H9 (cell line): ENCODE results near the gene ADARB2. TPM values are rescaled to one million over a fixed set of nuclear protein-coding genes. Genes with fewer than 3 reads are reported as not detected.

Source experiments
- DNase-seq: peaks from one replicate; pipeline ENCODE4 v3.0.0-alpha.2; 2017
- H2AFZ ChIP-seq: one replicate; pipeline ENCODE4 v1.6.1; 2013; ENCODE audit warnings: mild to moderate bottlenecking, low read length, control low read depth, moderate library complexity
- H2AK5ac ChIP-seq: 2 replicates; pipeline ENCODE4 v1.6.1; 2013; ENCODE audit warnings: low read length, control low read depth, mixed read lengths; ENCODE audit not compliant: insufficient read length
- H2BK120ac ChIP-seq: one replicate; pipeline ENCODE4 v1.6.1; 2013; ENCODE audit warnings: low read depth, mild to moderate bottlenecking, low read length, control low read depth, inconsistent platforms; ENCODE audit not compliant: poor library complexity, severe bottlenecking
- H2BK12ac ChIP-seq: 2 replicates; pipeline ENCODE4 v1.6.1; 2013; ENCODE audit warnings: low read length, control low read depth, mixed read lengths, low read depth; ENCODE audit not compliant: insufficient read length
- H2BK15ac ChIP-seq: 2 replicates; pipeline ENCODE4 v1.6.1; 2013; ENCODE audit warnings: low read depth, low read length, control low read depth
- H2BK20ac ChIP-seq: one replicate; pipeline ENCODE4 v1.6.1; 2013; ENCODE audit warnings: low read depth, mild to moderate bottlenecking, low read length, control low read depth, inconsistent platforms; ENCODE audit not compliant: poor library complexity, severe bottlenecking
- H2BK5ac ChIP-seq: 2 replicates; pipeline ENCODE4 v1.6.1; 2013; ENCODE audit warnings: low read length, control low read depth, mixed read lengths; ENCODE audit not compliant: insufficient read length
- H3K14ac ChIP-seq: 2 replicates; pipeline ENCODE4 v1.6.1; 2013; ENCODE audit warnings: low read length, control low read depth; ENCODE audit not compliant: insufficient read depth
- H3K18ac ChIP-seq: 2 replicates; pipeline ENCODE4 v1.6.1; 2013; ENCODE audit warnings: low read depth, mild to moderate bottlenecking, mixed read lengths, low read length, control low read depth; ENCODE audit not compliant: insufficient read length
- H3K23ac ChIP-seq: 2 replicates; pipeline ENCODE4 v1.6.1; 2013; ENCODE audit warnings: low read length, control low read depth, mixed read lengths, low read depth; ENCODE audit not compliant: insufficient read length
- H3K23me2 ChIP-seq: 2 replicates; pipeline ENCODE4 v1.6.1; 2013; ENCODE audit warnings: low read depth, mild to moderate bottlenecking, mixed read lengths, low read length, control low read depth; ENCODE audit not compliant: insufficient read length, poor library complexity, severe bottlenecking
- H3K27ac ChIP-seq: 2 replicates; pipeline ENCODE4 v1.5.1; 2013; ENCODE audit warnings: low read length, control low read depth, mixed read lengths, low read depth; ENCODE audit not compliant: insufficient read length
- H3K27me3 ChIP-seq: 2 replicates; pipeline ENCODE4 v1.6.1; 2013; ENCODE audit warnings: low read length, control low read depth, inconsistent platforms; ENCODE audit not compliant: insufficient read depth
- H3K4ac ChIP-seq: 2 replicates; pipeline ENCODE4 v1.6.1; 2013; ENCODE audit warnings: low read depth, mild to moderate bottlenecking, control low read depth, inconsistent platforms, low read length, moderate library complexity
- H3K4me1 ChIP-seq: 2 replicates; pipeline ENCODE4 v1.6.1; 2013; ENCODE audit warnings: low read length, control low read depth, inconsistent platforms; ENCODE audit not compliant: insufficient read depth
- H3K4me2 ChIP-seq: 2 replicates; pipeline ENCODE4 v1.6.1; 2013; ENCODE audit warnings: low read length, control low read depth, mixed read lengths; ENCODE audit not compliant: insufficient read length, insufficient read depth
- H3K56ac ChIP-seq: 2 replicates; pipeline ENCODE4 v1.6.1; 2013; ENCODE audit warnings: low read depth, mild to moderate bottlenecking, mixed read lengths, low read length, control low read depth; ENCODE audit not compliant: insufficient read length
- H3K79me1 ChIP-seq: 2 replicates; pipeline ENCODE4 v1.6.1; 2013; ENCODE audit warnings: low read depth, mild to moderate bottlenecking, moderate library complexity, low read length, control low read depth, inconsistent platforms; ENCODE audit not compliant: insufficient read depth, poor library complexity, severe bottlenecking
- H3K79me2 ChIP-seq: 2 replicates; pipeline ENCODE4 v1.6.1; 2013; ENCODE audit warnings: low read length, control low read depth, inconsistent platforms; ENCODE audit not compliant: insufficient read depth
- H3K9ac ChIP-seq: 2 replicates; pipeline ENCODE4 v1.6.1; 2013; ENCODE audit warnings: low read length, control low read depth, mixed read lengths; ENCODE audit not compliant: insufficient read length; ENCODE audit errors: extremely low read depth
- H3K9me3 ChIP-seq: one replicate; pipeline ENCODE4 v1.6.1; 2013; ENCODE audit warnings: low read depth, low read length, inconsistent platforms; ENCODE audit not compliant: control insufficient read depth
- H3T11ph ChIP-seq: one replicate; pipeline ENCODE4 v1.6.1; 2013; ENCODE audit warnings: mild to moderate bottlenecking, low read length, control low read depth, inconsistent platforms
- H4K20me1 ChIP-seq: one replicate; pipeline ENCODE4 v1.6.1; 2013; ENCODE audit not compliant: control insufficient read depth, insufficient read length, insufficient read depth
- H4K5ac ChIP-seq: 2 replicates; pipeline ENCODE4 v1.6.1; 2013; ENCODE audit warnings: low read depth, mild to moderate bottlenecking, mixed read lengths, low read length, control low read depth; ENCODE audit not compliant: insufficient read length
- H4K8ac ChIP-seq: replicated peaks from 2 replicates; pipeline ENCODE4 v1.6.1; 2013; ENCODE audit warnings: low read length, control low read depth, mixed read lengths, low read depth; ENCODE audit not compliant: insufficient read length
- H4K91ac ChIP-seq: 2 replicates; pipeline ENCODE4 v1.6.1; 2013; ENCODE audit warnings: low read depth, mild to moderate bottlenecking, moderate library complexity, mixed read lengths, low read length, control low read depth; ENCODE audit not compliant: insufficient read length
- H3K27ac Mint-ChIP-seq, 3 experiments: 2 replicates in 2 of 3; 3 replicates in 1 of 3; pipeline ENCODE4 v1.8.0; 2020 to 2021; ENCODE audit warnings: mixed read lengths in 3 of 3, mild to moderate bottlenecking in 1 of 3, moderate library complexity in 1 of 3
- H3K27me3 Mint-ChIP-seq: 2 replicates; pipeline ENCODE4 v1.8.0; 2021; ENCODE audit warnings: low read depth, mild to moderate bottlenecking, moderate library complexity, mixed read lengths
- H3K36me3 Mint-ChIP-seq, 3 experiments: 2 replicates in 2 of 3; 3 replicates in 1 of 3; pipeline ENCODE4 v1.8.0; 2020 to 2021; ENCODE audit warnings: low read depth in 3 of 3, mixed read lengths in 3 of 3; ENCODE audit not compliant: insufficient read depth in 1 of 3
- H3K4me1 Mint-ChIP-seq, 2 experiments: 2 replicates each; pipeline ENCODE4 v1.8.0; 2020; ENCODE audit warnings: mixed read lengths in 2 of 2
- H3K4me3 Mint-ChIP-seq, 2 experiments: 2 replicates in 1 of 2; 3 replicates in 1 of 2; pipeline ENCODE4 v1.8.0; 2020 to 2021; ENCODE audit warnings: mild to moderate bottlenecking in 2 of 2, mixed read lengths in 2 of 2, moderate library complexity in 1 of 2
- H3K9me3 Mint-ChIP-seq, 2 experiments: 2 replicates in 1 of 2; 3 replicates in 1 of 2; pipeline ENCODE4 v1.8.0; 2020; ENCODE audit warnings: mild to moderate bottlenecking in 2 of 2, mixed read lengths in 2 of 2, moderate library complexity in 1 of 2
- total RNA-seq: library from RNA; stranded (reverse); gene quantifications from 2 replicates; pipeline ENCODE4 v1.2.1, GENCODE V29; 2021
- TF ChIP-seq, protein P1 (sequence below): fragments of 200-600 bp; sonication (generic); conservative IDR thresholded peaks from 3 replicates; pipeline ENCODE4 v1.8.0; 2021; ENCODE audit warnings: antibody characterized with exemption, mild to moderate bottlenecking

ADARB2 gene
- total RNA-seq, 1 experiment from 2014 or later: 0.87 TPM

DNA sequence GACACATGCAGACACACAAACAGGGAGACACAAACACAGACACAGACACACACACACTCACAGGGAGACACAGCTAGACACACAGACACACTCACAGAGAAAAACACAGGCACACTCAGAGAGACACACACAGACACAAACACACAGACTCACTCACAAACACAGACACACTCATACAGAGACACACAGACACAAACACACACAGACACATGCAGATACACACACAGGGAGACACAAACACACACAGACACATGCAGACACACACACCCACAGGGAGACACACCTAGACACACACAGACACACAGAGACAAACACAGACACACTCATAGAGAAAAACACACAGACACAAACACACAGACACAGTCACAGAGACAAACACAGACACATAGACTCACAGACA is 67.9 kb downstream of the ADARB2 start:
- H3K4me1 ChIP-seq: peaks cover 2% of the 10 kb centered on the region; the same call in 1 of the 2 replicates
- no peak overlapping the region for H3T11ph ChIP-seq
- H3K4me3 Mint-ChIP-seq: no peak overlapping the region
- no peak overlapping the region for H3K9ac ChIP-seq
- peaks cover 3 to 5% of the 10 kb centered on the region in 2 experiments for H3K4me1 Mint-ChIP-seq
- no peaks in the 10 kb centered on the region for H3K9me3 ChIP-seq
- no peaks in the 10 kb centered on the region for H3K79me1 ChIP-seq
- H3K18ac ChIP-seq: no peak overlapping the region
- H2BK12ac ChIP-seq: no peak overlapping the region
- DNase-seq: no peak
- H3K56ac ChIP-seq: no peak overlapping the region
- H3K23me2 ChIP-seq: no peaks in the 10 kb centered on the region
- peaks cover 2% of the 10 kb centered on the region; the same call in 1 of the 2 replicates for H3K27me3 Mint-ChIP-seq
- H3K23ac ChIP-seq: no peak overlapping the region
- no peaks in the 10 kb centered on the region for H3K36me3 Mint-ChIP-seq
- TF ChIP-seq, protein P1, sequence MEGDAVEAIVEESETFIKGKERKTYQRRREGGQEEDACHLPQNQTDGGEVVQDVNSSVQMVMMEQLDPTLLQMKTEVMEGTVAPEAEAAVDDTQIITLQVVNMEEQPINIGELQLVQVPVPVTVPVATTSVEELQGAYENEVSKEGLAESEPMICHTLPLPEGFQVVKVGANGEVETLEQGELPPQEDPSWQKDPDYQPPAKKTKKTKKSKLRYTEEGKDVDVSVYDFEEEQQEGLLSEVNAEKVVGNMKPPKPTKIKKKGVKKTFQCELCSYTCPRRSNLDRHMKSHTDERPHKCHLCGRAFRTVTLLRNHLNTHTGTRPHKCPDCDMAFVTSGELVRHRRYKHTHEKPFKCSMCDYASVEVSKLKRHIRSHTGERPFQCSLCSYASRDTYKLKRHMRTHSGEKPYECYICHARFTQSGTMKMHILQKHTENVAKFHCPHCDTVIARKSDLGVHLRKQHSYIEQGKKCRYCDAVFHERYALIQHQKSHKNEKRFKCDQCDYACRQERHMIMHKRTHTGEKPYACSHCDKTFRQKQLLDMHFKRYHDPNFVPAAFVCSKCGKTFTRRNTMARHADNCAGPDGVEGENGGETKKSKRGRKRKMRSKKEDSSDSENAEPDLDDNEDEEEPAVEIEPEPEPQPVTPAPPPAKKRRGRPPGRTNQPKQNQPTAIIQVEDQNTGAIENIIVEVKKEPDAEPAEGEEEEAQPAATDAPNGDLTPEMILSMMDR: no peak
- H3K4me2 ChIP-seq: no peak overlapping the region
- H4K8ac ChIP-seq: no peak overlapping the region
- no peak overlapping the region for H2BK5ac ChIP-seq
- no peak overlapping the region for H2BK20ac ChIP-seq
- H4K5ac ChIP-seq: no peak overlapping the region
- no peaks in the 10 kb centered on the region for H3K79me2 ChIP-seq
- H4K91ac ChIP-seq: no peak overlapping the region
- H4K20me1 ChIP-seq: no peaks in the 10 kb centered on the region
- H3K27me3 ChIP-seq: no peaks in the 10 kb centered on the region
- H2AK5ac ChIP-seq: no peak overlapping the region
- H2BK15ac ChIP-seq: no peak overlapping the region
- H3K27ac Mint-ChIP-seq: no peak overlapping the region
- H3K27ac ChIP-seq: no peak overlapping the region
- H3K14ac ChIP-seq: no peak overlapping the region
- no peak overlapping the region for H3K4ac ChIP-seq
- H2AFZ ChIP-seq: no peak overlapping the region
- H2BK120ac ChIP-seq: no peak overlapping the region
- H3K9me3 Mint-ChIP-seq: no peaks in the 10 kb centered on the region
